HFFc6 (cell line): ENCODE data around the gene ARF1. TPM values are rescaled to one million over a fixed set of nuclear protein-coding genes. Genes with fewer than 3 reads are reported as not detected.

Source experiments
- DNase-seq: peaks from one replicate; pipeline ENCODE4 v3.0.0-alpha.2; 2018
- H3K27ac Mint-ChIP-seq: 2 replicates; pipeline ENCODE4 v1.8.0; 2020; ENCODE audit warnings: mild to moderate bottlenecking, mixed read lengths
- H3K27me3 Mint-ChIP-seq: 2 replicates; pipeline ENCODE4 v1.8.0; 2021; ENCODE audit warnings: mild to moderate bottlenecking, moderate library complexity, mixed read lengths; ENCODE audit not compliant: insufficient read depth
- H3K36me3 Mint-ChIP-seq: 2 replicates; pipeline ENCODE4 v1.8.0; 2021; ENCODE audit warnings: low read depth, mixed read lengths
- H3K4me1 Mint-ChIP-seq: 2 replicates; pipeline ENCODE4 v1.8.0; 2020; ENCODE audit warnings: low read depth, mixed read lengths
- H3K4me3 Mint-ChIP-seq: 2 replicates; pipeline ENCODE4 v1.8.0; 2020; ENCODE audit warnings: mild to moderate bottlenecking, moderate library complexity, mixed read lengths
- H3K9me3 Mint-ChIP-seq: 2 replicates; pipeline ENCODE4 v1.8.0; 2020; ENCODE audit warnings: mild to moderate bottlenecking, mixed read lengths
- total RNA-seq, 6 experiments: library from RNA; stranded (reverse); fragmentation: NEBNext Ultra II Directional; extraction: Animal tissue kit (Norgen Biotek cat#: 25700); gene quantifications; 2 replicates in 1 of 6; 3 replicates in 5 of 6; pipeline ENCODE4 v1.2.3, GENCODE V29; 2021
- TF ChIP-seq, protein P1 (sequence below): fragments of 200-600 bp; sonication (generic); IDR thresholded peaks from 2 replicates; pipeline ENCODE4 v1.5.0; 2021; ENCODE audit warnings: antibody characterized with exemption, mild to moderate bottlenecking

ARF1 gene
- total RNA-seq, 6 experiments from 2014 or later: 578 to 615 (median 590) TPM

DNA sequence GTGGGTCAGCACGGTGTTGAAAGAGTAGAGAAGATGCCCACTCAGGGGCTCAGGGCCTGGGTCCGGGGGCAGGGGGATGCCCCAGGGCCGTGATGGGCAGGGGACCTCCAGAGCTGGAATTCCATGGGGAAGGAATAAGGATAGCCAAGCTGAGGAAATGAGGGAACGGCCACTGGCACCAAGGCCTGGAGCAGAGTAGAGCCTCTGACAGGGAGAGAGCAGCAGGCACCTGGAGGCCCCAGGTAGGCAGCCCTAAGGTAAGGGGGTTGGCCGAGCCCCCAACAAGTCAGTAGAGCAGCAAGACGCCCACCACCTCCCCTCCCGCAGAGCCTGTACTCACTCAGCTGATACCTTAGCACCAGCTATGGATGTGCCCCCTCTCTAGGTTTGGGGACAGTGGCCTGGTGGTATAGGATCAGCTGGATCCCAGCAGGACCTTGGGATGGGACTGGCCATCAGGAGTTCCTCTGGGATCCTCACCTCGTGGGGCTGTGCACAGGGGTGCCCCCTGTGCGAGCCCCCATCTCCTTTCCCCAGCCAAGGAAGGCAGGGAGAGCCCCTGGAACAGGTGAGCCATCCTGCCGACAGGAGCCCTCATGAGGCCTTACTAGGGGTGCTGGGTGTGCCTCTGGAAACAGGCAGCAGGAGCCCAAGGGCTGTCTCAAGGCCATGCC lies 21.0 kb upstream of the ARF1 start:
- H3K4me3 Mint-ChIP-seq: no peak overlapping the region
- no peak overlapping the region for H3K27ac Mint-ChIP-seq
- DNase-seq: no peak
- no peaks in the 10 kb centered on the region for H3K9me3 Mint-ChIP-seq
- no peaks in the 10 kb centered on the region for H3K36me3 Mint-ChIP-seq
- H3K27me3 Mint-ChIP-seq: peaks cover 19% of the 10 kb centered on the region
- H3K4me1 Mint-ChIP-seq: no peaks in the 10 kb centered on the region
- TF ChIP-seq, protein P1, sequence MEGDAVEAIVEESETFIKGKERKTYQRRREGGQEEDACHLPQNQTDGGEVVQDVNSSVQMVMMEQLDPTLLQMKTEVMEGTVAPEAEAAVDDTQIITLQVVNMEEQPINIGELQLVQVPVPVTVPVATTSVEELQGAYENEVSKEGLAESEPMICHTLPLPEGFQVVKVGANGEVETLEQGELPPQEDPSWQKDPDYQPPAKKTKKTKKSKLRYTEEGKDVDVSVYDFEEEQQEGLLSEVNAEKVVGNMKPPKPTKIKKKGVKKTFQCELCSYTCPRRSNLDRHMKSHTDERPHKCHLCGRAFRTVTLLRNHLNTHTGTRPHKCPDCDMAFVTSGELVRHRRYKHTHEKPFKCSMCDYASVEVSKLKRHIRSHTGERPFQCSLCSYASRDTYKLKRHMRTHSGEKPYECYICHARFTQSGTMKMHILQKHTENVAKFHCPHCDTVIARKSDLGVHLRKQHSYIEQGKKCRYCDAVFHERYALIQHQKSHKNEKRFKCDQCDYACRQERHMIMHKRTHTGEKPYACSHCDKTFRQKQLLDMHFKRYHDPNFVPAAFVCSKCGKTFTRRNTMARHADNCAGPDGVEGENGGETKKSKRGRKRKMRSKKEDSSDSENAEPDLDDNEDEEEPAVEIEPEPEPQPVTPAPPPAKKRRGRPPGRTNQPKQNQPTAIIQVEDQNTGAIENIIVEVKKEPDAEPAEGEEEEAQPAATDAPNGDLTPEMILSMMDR: no peak

DNA sequence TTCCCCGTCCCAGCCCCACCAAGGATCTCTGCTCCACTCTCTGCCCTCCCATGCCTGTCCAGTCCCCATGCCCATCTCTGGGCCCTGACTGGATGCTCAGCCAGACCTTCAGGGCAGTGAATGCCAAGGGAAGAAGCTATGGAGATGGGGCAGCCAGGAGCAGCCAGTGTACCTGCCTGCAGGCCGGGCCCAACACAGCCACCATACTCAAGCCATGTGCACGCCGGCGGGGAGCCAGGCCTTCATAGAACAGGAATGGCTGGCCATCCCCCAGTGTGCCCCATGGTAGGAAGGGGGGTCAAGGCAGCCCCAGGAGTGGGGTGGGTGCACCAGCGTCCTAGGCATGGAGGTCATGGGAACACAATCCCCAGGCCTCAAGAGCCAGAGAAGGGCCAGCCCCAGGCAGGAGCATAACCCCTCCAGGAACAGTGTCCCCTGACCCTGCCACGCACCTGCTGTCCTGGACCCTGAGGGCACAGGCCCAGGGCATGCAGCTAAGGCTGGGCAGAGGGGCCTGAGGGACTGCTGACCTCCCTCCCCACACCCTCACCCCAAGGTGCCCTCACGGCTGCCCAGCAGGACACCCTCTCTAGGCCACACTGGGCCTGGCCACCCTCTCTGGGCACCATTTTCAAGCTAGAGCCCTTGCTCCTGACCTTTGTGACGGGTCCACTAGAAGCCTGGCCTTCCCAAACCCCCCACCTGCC lies 20.3 kb upstream of the ARF1 start:
- H3K4me1 Mint-ChIP-seq: no peaks in the 10 kb centered on the region
- H3K9me3 Mint-ChIP-seq: no peaks in the 10 kb centered on the region
- no peak for DNase-seq
- H3K4me3 Mint-ChIP-seq: no peak overlapping the region
- peaks cover 25% of the 10 kb centered on the region for H3K27me3 Mint-ChIP-seq
- no peaks in the 10 kb centered on the region for H3K36me3 Mint-ChIP-seq
- TF ChIP-seq, protein P1: no peak
- no peak overlapping the region for H3K27ac Mint-ChIP-seq

DNA sequence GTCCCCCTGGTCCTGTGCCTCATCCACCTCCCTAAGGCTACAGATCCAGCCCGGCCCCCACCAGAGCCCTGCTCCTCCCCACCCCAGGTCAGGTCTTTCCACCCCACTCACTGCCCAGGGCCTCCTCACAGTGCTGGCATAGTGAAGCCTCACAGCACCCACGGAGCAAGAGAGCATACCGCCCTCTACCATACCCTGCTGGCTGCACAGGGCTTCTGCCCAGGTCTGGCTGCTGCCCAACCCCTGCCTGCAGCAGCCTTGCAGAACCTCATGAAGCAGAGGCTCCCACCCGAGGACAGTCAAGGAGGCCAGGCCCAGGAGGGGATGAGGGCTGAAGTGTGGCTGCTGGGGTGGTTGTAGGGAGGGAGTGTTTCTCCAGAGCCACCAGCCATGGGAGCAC lies 19.7 kb upstream of the ARF1 start:
- Mint-ChIP-seq H3K36me3 (no peaks in the 10 kb centered on the region), H3K27ac (no peak overlapping the region), H3K9me3 (no peaks in the 10 kb centered on the region), H3K4me3 (no peak overlapping the region), H3K27me3 (peaks cover 28% of the 10 kb centered on the region), H3K4me1 (no peaks in the 10 kb centered on the region)
- TF ChIP-seq, protein P1: no peak
- no peak for DNase-seq

DNA sequence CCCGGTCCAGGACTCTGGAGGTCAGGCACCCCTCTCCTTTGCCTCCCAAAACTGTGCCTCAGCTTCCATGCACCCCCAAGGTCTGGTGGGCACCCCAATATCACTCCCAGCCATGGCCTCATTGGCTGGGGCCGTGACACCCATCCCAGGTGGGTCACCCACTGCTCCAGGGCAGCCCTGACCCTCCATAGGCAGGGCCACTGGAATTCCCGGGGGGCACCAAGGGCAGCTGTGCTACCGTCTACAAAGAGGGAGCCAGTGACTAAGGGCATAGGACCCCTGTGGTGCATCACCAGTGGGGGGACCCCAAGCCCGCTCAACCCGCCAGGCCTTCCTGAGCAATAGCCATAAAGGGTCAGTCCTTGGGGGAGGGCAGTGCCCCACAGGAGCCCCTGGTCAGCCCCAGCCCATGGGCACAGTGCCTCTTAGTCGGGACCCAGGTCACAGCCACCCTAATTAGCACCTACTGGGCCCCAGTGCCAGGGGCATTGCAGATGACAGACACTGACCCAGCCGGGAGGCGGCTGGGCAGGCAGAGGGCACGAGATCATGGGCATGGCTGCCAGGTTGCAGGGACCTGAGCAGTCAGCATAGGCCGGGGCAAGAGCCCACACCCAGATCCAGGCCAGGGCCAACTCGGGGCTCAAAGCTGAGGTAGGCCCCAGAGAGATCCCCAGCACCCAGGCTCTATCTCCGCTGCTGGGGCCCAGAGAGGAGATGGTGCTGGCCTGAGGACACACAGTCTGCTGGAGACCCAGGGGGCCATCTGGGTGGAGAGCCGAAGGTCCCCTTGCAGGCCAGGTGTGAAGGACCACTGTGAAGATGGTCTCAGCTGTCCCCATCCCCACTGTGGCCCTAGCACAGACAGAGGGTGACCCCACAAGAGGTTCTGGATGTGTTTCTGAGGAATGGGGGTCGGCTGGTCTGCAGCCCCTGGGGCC lies 19.0 kb upstream of the ARF1 start:
- Mint-ChIP-seq H3K27ac (no peak overlapping the region), H3K4me1 (no peaks in the 10 kb centered on the region), H3K9me3 (no peaks in the 10 kb centered on the region), H3K4me3 (no peak overlapping the region), H3K36me3 (no peaks in the 10 kb centered on the region), H3K27me3 (peaks cover 24% of the 10 kb centered on the region)
- TF ChIP-seq, protein P1: no peak
- no peak for DNase-seq

DNA sequence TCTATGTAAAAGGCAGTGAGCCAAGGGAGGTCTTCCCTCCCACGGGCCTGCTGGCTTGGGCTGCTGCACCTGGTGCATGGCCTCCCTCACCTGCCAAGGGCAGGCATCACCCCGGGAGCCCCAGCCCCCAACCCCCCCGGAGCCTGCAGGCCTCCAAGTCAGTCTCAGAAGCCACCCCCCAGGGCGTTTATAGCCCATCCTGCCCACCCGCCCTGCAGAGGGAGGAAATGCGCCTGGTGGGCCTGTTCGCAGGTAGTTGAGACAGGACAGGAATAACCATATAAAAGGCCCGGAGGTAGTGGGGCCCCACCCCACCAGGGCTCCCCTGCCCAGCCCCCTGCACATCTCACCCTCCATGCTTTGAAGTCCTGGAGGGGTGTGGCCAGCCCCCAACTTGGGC lies 18.2 kb upstream of the ARF1 start:
- H3K36me3 Mint-ChIP-seq: no peaks in the 10 kb centered on the region
- H3K27ac Mint-ChIP-seq: no peak overlapping the region
- TF ChIP-seq, protein P1: no peak
- no peaks in the 10 kb centered on the region for H3K4me1 Mint-ChIP-seq
- no peak overlapping the region for H3K4me3 Mint-ChIP-seq
- no peak for DNase-seq
- peaks cover 24% of the 10 kb centered on the region for H3K27me3 Mint-ChIP-seq
- no peaks in the 10 kb centered on the region for H3K9me3 Mint-ChIP-seq
